HG03025 (cell line): ENCODE data around the gene ENPP7.
"Not testable (repeated sequence)": the region's sequence is repeated elsewhere in the genome, so short reads cannot be mapped to it uniquely, and the experiment has no call there.

ENCODE experiments used
- ATAC-seq: cut with Tn5 transposase; IDR thresholded peaks from one replicate; pipeline ENCODE4 v1.9.1; 2021; ENCODE audit warnings: mild to moderate bottlenecking, moderate library complexity; ENCODE audit not compliant: unreplicated experiment, low FRiP score

Gene ENPP7

GRCh38 chr17:79748295-79749099 is 17.8 kb downstream of the ENPP7 start:
- no peak for ATAC-seq

- no peak for ATAC-seq
Observed at GRCh38 chr17:79749156-79749815, 18.5 kb downstream of the ENPP7 start.

GRCh38 chr17:79749958-79750357 is 19.2 kb downstream of the ENPP7 start:
- ATAC-seq = no peak

GRCh38 chr17:79750650-79751545 is 20.2 kb downstream of the ENPP7 start:
- ATAC-seq = no peak

DNA sequence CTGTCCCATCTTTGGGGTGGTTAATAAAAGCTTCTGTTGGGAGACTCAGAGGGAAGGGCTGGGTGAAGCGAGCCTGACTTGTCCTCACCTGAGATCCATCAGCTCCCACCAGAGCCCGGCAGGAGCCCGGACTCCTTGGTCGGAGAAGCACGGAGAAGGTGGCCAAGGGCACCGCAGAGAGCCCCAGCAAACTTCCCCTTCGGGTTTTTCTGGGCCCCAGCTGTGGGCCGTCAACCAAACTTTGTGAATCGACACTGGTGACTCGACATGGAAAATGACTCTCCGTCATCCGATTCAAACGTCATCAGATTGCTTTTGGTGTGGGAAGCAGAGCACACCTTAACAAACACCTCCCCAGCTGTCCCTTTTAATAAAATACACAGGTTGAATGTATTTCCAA is 21.4 kb downstream of the ENPP7 start:
- ATAC-seq = no peak

- ATAC-seq = no peak
Observed at GRCh38 chr17:79754370-79754769, 23.6 kb downstream of the ENPP7 start.

DNA sequence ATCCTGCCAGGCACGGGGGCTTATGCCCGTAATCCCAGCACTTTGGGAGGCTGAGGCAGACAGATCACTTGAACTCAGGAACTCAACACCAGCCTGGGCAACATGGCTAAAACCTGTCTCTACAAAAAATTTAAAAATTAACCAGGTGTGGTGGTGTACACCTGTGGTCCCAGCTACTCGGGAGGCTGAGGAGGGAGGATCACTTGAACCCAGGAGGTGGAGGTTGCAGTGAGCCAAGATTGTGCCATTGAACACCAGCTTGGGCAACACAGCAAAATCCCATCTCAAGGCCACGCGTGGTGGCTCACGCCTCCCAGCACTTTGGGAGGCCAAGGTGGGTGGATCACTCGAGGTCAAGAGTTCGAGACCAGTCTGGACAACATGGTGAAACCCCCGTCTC is 24.2 kb downstream of the ENPP7 start:
- ATAC-seq = not testable (repeated sequence)

GRCh38 chr17:79755591-79755990 is 24.8 kb downstream of the ENPP7 start:
- ATAC-seq = no peak

DNA sequence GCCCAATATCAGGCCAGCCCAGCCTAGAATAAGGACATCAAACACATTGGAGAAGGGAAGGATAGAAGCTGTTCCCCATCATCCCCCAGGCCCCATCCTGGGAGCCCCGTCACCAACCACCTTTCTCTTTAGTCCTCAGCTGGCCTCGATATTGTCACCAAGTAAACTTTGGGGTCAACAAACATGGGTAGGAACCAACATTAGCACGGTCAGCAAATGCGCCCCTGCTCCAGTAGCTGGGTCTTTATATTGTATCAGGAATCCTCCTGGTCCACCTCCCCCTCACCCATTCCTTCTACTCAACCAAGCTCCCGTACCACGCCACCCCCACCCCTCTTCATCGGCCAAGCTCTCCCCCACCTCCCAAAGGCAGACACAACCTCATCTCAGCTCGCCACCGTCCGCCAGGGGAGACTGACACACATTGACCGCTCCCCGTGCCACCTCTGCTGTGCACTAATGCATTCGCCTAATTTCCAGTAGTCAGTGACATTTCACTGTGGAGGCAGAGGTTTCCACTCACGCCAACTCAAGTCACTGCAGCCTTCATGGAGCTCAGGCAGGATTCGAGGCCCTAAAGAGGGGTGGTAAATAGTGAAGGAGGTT is 26.5 kb downstream of the ENPP7 start:
- ATAC-seq = no peak

DNA sequence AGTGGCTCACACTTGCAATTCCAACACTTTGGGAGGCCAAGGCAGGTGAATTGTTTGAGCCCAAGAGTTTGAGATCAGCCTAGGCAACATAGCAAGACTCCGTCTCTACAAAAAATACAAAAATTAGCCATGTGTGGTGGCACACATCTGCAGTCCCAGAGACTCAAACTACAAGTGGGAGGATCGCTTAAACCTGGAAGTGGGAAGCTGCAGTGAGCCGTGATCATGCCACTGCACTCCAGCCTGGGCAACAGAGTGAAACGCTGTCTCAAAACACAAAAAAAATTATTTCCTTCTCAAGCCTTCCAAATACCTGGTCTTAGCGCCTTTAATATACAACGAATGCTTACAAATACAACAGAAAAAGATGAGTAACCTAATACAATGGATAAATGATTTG is 27.5 kb downstream of the ENPP7 start:
- no peak for ATAC-seq

DNA sequence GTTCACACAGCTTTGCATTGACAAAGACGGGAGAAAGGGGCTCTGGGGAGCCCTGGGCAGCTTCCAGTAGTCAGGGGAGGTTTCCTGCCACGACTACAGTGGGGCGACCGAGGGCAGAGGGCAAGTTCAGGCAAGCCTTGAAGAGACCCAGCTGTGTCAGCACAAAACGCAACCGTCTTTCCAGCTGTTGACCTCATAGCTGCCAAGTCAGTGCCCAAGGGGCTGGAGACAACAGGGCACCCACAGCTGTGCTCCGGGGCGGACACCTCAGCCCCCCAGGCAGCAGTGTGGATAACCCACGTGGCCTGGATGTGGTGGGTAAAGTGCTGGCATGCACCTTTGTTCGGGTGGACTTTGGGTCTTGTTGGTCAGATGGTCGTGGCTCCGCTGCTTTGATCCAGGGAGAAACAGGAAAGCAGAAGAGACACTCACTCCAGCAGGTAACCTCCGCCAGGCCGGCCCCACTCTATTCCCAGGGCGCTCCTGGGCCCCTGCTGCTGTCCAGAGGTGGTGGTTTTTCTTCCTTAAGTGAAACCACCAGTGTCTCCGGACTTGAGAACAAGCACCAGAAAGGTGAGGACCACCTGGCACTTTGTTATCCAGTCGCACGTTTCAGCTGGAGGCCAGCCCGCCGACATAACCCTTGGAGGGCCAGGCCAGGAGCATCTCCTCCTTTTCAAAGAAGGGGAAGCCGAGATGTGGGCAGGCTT is 29.6 kb downstream of the ENPP7 start:
- no peak for ATAC-seq

GRCh38 chr17:79761894-79762589 is 31.3 kb downstream of the ENPP7 start:
- no peak for ATAC-seq

DNA sequence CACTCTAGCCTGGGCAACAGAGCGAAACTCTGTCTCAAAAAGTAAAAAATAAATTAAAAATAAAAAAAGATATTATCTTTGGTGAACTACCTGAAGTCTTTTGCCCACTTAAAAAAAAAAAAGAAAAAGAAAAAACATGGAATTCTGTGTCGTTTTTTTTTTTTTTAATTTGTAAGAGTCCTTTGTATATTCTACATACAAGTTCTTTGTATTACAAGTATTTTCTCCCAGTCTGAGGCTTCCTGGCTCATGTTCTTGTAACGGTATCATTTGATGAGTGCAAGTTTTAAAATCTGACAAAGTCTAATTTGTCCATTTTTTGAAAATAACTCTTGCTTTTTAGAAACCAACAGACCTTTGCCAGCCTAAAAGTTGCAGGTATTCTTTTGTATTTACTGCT is 35.0 kb downstream of the ENPP7 start:
- ATAC-seq = no peak

DNA sequence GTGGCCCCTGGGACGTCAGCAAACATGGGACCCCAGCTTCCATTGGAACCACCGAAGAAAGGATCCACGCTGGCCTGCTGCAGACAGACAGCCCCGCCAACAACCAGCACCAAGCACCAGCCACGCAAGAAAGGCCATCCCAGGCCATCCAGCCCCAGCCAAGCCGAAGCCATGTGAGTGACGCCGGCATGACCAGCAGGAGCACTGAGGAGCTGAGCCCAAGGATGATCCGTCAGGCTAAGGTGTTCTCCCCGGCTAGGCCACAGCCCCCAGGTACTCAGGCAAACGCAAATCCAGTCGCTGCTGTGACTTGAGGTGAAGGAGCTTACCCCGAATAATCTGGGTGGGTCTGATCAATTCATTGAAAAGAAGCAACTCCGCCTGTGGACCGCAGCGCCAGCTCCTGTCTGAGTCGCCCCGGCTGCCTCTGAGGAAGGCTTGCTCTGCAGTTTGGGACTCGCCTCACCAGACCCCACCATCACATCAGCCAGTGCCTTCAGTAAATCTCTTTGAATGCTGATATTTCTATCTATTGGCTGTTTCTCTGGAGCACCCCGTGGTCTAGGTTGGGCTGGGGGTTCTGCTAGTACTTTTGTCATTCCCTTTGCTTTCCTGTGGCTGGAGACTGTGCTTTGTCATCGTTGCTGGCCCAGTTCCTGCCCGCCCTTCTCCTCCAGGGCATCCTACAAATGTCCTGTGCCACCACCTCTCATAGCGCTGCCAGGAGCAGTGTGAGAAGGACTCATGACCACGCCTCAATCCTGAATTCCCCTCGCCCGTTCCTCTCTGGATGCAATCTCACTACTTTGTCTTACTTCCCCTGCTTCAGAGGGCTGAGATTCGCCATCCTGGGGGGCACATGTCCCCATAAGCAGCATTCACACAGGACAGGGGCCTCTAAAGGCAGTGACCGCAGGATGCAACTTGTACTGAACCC is 39.1 kb downstream of the ENPP7 start:
- ATAC-seq = no peak

- ATAC-seq = no peak
Observed at GRCh38 chr17:79771276-79771675, 40.5 kb downstream of the ENPP7 start.

DNA sequence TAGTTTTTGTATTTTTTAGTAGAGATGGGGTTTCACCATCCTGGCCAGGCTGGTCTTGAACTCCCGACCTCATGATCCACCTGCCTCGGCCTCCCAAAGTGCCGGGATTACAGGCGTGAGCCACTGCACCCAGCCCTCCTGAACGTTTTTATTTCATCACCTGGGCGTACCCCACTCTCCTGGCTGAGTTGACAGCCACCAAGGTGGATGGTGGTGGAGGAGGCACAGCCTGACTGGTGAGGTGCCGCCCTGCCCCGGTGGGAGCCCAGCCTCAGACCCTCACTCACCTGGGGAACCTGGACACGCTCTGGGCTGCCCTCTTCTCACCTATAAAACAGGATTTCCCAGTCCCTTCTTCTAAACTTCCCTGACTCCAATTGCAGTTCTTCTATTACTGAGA is 42.0 kb downstream of the ENPP7 start:
- not testable (repeated sequence) for ATAC-seq

DNA sequence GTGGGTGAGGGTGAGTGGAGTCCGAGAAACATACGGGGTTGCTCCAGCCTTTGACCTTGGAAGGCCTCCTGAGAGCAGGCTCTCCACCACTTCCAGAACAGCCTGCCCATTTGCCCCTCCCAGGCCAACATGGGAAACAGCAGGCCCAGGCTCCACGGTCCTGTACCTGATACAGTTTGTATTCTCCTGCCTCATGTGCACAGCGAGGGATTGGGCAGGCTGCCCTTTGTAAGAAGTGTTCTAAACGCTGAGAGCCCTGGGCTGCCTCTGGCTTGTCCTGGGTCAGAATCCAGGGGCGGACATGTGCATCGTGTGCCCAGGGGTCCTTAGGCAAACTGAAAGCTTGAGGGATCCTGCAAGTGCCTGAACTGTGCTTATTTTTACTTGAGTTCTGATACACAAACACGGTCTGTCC is 43.8 kb downstream of the ENPP7 start:
- no peak for ATAC-seq

- ATAC-seq = no peak
Observed at GRCh38 chr17:79775632-79776031, 44.9 kb downstream of the ENPP7 start.
